Astrocyte (in vitro differentiated cells and primary cell): ENCODE results near the gene PWP2.

Source experiments
- CTCF ChIP-seq: IDR thresholded peaks from 2 replicates; pipeline ENCODE4 v1.5.1; 2011; ENCODE audit warnings: low read depth, mild to moderate bottlenecking, inconsistent platforms, low read length, moderate library complexity; ENCODE audit not compliant: insufficient read depth
- EZH2 ChIP-seq: IDR thresholded peaks from 2 replicates; pipeline ENCODE4 v1.6.1; 2012; ENCODE audit warnings: mild to moderate bottlenecking, low read length, inconsistent platforms; ENCODE audit not compliant: insufficient read depth

- TF ChIP-seq CTCF = no peak
- TF ChIP-seq EZH2 = no peak
Measured at GRCh38 chr21:44072111-44072510, 35.1 kb upstream of the PWP2 start.
